ENCODE data around the gene RNASEH1. TPM values are rescaled to one million over a fixed set of nuclear protein-coding genes. Genes with fewer than 3 reads are reported as not detected.
"Not testable (repeated sequence)": the region's sequence is repeated elsewhere in the genome, so short reads cannot be mapped to it uniquely, and the experiment has no call there.

Gene RNASEH1
- total and polyA plus RNA-seq, 7 experiments from 2014 or later = 17.6 to 37.6 (median 23.9) TPM

GRCh38 chr2:3498783-3499394 lies 59.2 kb downstream of the RNASEH1 start:
- CTCF ChIA-PET = no interaction called here
- H3K9me3 ChIP-seq (ENCODE audit: control insufficient read depth in 2 of 3, low read length in 3 of 3) = no peaks in the 10 kb centered on the region
- POLR2A ChIA-PET = no interaction called here
- peaks cover 13 to 70% (median 44%) of the 10 kb centered on the region in 5 donors for H3K36me3 Mint-ChIP-seq
- H3K27ac Mint-ChIP-seq = no peak overlapping the region
- H3K27me3 ChIP-seq (ENCODE audit: control insufficient read depth in 2 of 2, insufficient read depth in 2 of 2, low read length in 2 of 2) = no peaks in the 10 kb centered on the region
- H3K4me3 Mint-ChIP-seq = no peak overlapping the region
- no peaks in the 10 kb centered on the region for H3K4me1 ChIP-seq (ENCODE audit: control insufficient read depth in 2 of 2, insufficient read depth in 2 of 2, low read length in 2 of 2)
- DNase-seq (no peak), ATAC-seq (no peak)
- H3K4me1 Mint-ChIP-seq = peaks cover 0 to 8% (median 2%) of the 10 kb centered on the region in 7 donors
- no peak overlapping the region for H3K4me3 ChIP-seq (ENCODE audit: low read length)
- peaks cover 0 to 71% (median 15%) of the 10 kb centered on the region in 3 experiments for H3K36me3 ChIP-seq (ENCODE audit: control insufficient read depth in 2 of 3, insufficient read depth in 3 of 3, low read length in 3 of 3)
- intact Hi-C loops (cut with micrococcal nuclease) = no loop called here
- H3K27me3 Mint-ChIP-seq = no peaks in the 10 kb centered on the region
- H3K27ac ChIP-seq (ENCODE audit: low read depth, low read length) = no peak overlapping the region
- H3K9me3 Mint-ChIP-seq = peaks cover 0 to 2% (median 0%) of the 10 kb centered on the region in 11 donors

- ATAC-seq, CTCF ChIA-PET: not testable (repeated sequence)
Observed at GRCh38 chr2:3496708-3497080, 61.4 kb downstream of the RNASEH1 start.

More at GRCh38 chr2:3496708-3497080, 61.4 kb downstream of the RNASEH1 start:
- H3K27me3 ChIP-seq (ENCODE audit: control insufficient read depth in 2 of 2, insufficient read depth in 2 of 2, low read length in 2 of 2); H3K27ac ChIP-seq (ENCODE audit: low read depth, low read length); H3K9me3 Mint-ChIP-seq; H3K4me3 ChIP-seq (ENCODE audit: low read length); H3K4me3 Mint-ChIP-seq; H3K27me3 Mint-ChIP-seq; DNase-seq; H3K4me1 ChIP-seq (ENCODE audit: control insufficient read depth in 2 of 2, insufficient read depth in 2 of 2, low read length in 2 of 2); intact Hi-C loops (cut with micrococcal nuclease); H3K9me3 ChIP-seq (ENCODE audit: control insufficient read depth in 2 of 3, low read length in 3 of 3); H3K4me1 Mint-ChIP-seq; H3K27ac Mint-ChIP-seq; POLR2A ChIA-PET: not testable (repeated sequence)
- peaks cover 0 to 57% (median 15%) of the 10 kb centered on the region in 3 experiments for H3K36me3 ChIP-seq (ENCODE audit: control insufficient read depth in 2 of 3, insufficient read depth in 3 of 3, low read length in 3 of 3)
- peaks cover 0 to 55% (median 36%) of the 10 kb centered on the region in 5 donors for H3K36me3 Mint-ChIP-seq

Other genes with a start within 250 kb of the RNASEH1 start
- 10 to 100 TPM; 24.4 to 46.2 (median 25.5) TPM for gene EIPR1, start 180.5 kb downstream of the RNASEH1 start, total RNA-seq
- gene EIPR1, start 180.5 kb downstream of the RNASEH1 start, polyA plus RNA-seq = 10 to 100 TPM; 34.4 to 40.2 TPM
- gene TRAPPC12, start 178.6 kb downstream of the RNASEH1 start, total RNA-seq = 100 to 1,000 TPM in 4 of 5 experiments, 10 to 100 TPM in 1; 90.5 to 160 (median 121) TPM
- gene TRAPPC12, start 178.6 kb downstream of the RNASEH1 start, polyA plus RNA-seq = 10 to 100 TPM; 29.8 to 44.5 TPM
- 10 to 100 TPM; 26.4 to 41.7 (median 39.3) TPM for gene ADI1, start 38.8 kb downstream of the RNASEH1 start, total RNA-seq
- gene ADI1, start 38.8 kb downstream of the RNASEH1 start, polyA plus RNA-seq = 10 to 100 TPM; 60.9 to 73.3 TPM
- 1,000 to 10,000 TPM; 1,197 to 1,878 (median 1,602) TPM for gene RPS7, start 16.9 kb upstream of the RNASEH1 start, total RNA-seq
- 1,000 to 10,000 TPM; 1,224 to 1,352 TPM for gene RPS7, start 16.9 kb upstream of the RNASEH1 start, polyA plus RNA-seq
- under 1 TPM in 1 of 5 experiments, not detected in 4; 0.48 TPM for gene COLEC11, start 36.8 kb upstream of the RNASEH1 start, total RNA-seq
- under 1 TPM in 1 of 2 donors, not detected in 1; 0.46 TPM for gene COLEC11, start 36.8 kb upstream of the RNASEH1 start, polyA plus RNA-seq
- gene ALLC, start 99.9 kb upstream of the RNASEH1 start, total RNA-seq = not detected
- gene ALLC, start 99.9 kb upstream of the RNASEH1 start, polyA plus RNA-seq = not detected
- not detected for gene DCDC2C, start 145.2 kb upstream of the RNASEH1 start, total RNA-seq
- not detected for gene DCDC2C, start 145.2 kb upstream of the RNASEH1 start, polyA plus RNA-seq